HEK293 (cell line): ENCODE measurements around the gene TAF1A.

Source experiments
- CTCF ChIA-PET: fragments of 350-600 bp; formaldehyde crosslinking; extraction: SDS; loops from one replicate; lab custom pipeline; 2021; ENCODE audit warnings: antibody characterized with exemption; lab: Yijun Ruan, JAX
- POLR2A ChIA-PET: fragments of 300-600 bp; formaldehyde crosslinking; extraction: SDS; loops from one replicate; lab custom pipeline; 2020; ENCODE audit warnings: antibody characterized with exemption, inconsistent platforms; lab: Yijun Ruan, JAX
- H3K27ac ChIP-seq: fragments of 200-500 bp; sonication (Bioruptor generic); 2 replicates; pipeline ENCODE4 v1.5.1; 2014; ENCODE audit warnings: low read depth, low read length, control low read depth, inconsistent platforms; ENCODE audit errors: extremely low read depth
- H3K36me3 ChIP-seq, 2 experiments: fragments of 200-500 bp in 1 of 2; sonication (Bioruptor generic) in 1 of 2; 1 replicate in 1 of 2; 2 replicates in 1 of 2; pipeline ENCODE4 v1.5.1; 2014 to 2017; ENCODE audit warnings: inconsistent platforms in 2 of 2, low read length in 2 of 2; ENCODE audit not compliant: control insufficient read depth in 2 of 2, insufficient read depth in 1 of 2
- H3K4me1 ChIP-seq: fragments of 200-500 bp; sonication (Bioruptor generic); 2 replicates; pipeline ENCODE4 v1.5.1; 2014; ENCODE audit warnings: mild to moderate bottlenecking, low read length, inconsistent platforms; ENCODE audit not compliant: control insufficient read depth, insufficient read depth
- H3K4me3 ChIP-seq: 2 replicates; pipeline ENCODE4 v1.5.1; 2011; ENCODE audit warnings: low read depth, mild to moderate bottlenecking, control low read depth, low read length, moderate library complexity
- H3K9me3 ChIP-seq: fragments of 200-500 bp; sonication (Bioruptor generic); 2 replicates; pipeline ENCODE4 v1.5.1; 2014; ENCODE audit warnings: low read depth, low read length, inconsistent platforms; ENCODE audit not compliant: control insufficient read depth, insufficient read depth
- HIC1 ChIP-seq: fragments of 450-650 bp; formaldehyde crosslinking; IDR thresholded peaks from 2 replicates; pipeline ENCODE4 v1.5.1; 2016; ENCODE audit warnings: missing biosample characterization, missing genetic modification characterization
- HOXD13 ChIP-seq: sonication (generic); formaldehyde crosslinking; IDR thresholded peaks from 2 replicates; pipeline ENCODE4 v1.8.0; 2022; ENCODE audit warnings: missing genetic modification reagents, borderline replicate concordance
- MYNN ChIP-seq: fragments of 450-650 bp; formaldehyde crosslinking; IDR thresholded peaks from 2 replicates; pipeline ENCODE4 v1.5.1; 2016; ENCODE audit warnings: missing biosample characterization, missing genetic modification characterization, borderline replicate concordance
- MZF1 ChIP-seq: fragments of 450-650 bp; formaldehyde crosslinking; IDR thresholded peaks from 2 replicates; pipeline ENCODE4 v1.5.1; 2017; ENCODE audit warnings: missing biosample characterization, missing genetic modification characterization, borderline replicate concordance
- PATZ1 ChIP-seq: fragments of 450-650 bp; formaldehyde crosslinking; IDR thresholded peaks from 2 replicates; pipeline ENCODE4 v1.5.1; 2016; ENCODE audit warnings: missing biosample characterization, missing genetic modification characterization
- PRDM10 ChIP-seq: fragments of 450-650 bp; formaldehyde crosslinking; IDR thresholded peaks from 2 replicates; pipeline ENCODE4 v1.5.1; 2016; ENCODE audit warnings: missing biosample characterization, missing genetic modification characterization
- PRDM6 ChIP-seq: fragments of 450-650 bp; formaldehyde crosslinking; IDR thresholded peaks from 2 replicates; pipeline ENCODE4 v1.5.1; 2017; ENCODE audit warnings: missing biosample characterization, missing genetic modification characterization
- SALL2 ChIP-seq: fragments of 450-650 bp; formaldehyde crosslinking; IDR thresholded peaks from 2 replicates; pipeline ENCODE4 v1.5.0; 2017; ENCODE audit warnings: missing biosample characterization, mild to moderate bottlenecking, missing genetic modification characterization, borderline replicate concordance
- ZBTB48 ChIP-seq: fragments of 450-650 bp; formaldehyde crosslinking; IDR thresholded peaks from 2 replicates; pipeline ENCODE4 v1.5.1; 2016; ENCODE audit warnings: missing biosample characterization, missing genetic modification characterization
- ZFP37 ChIP-seq: fragments of 450-650 bp; formaldehyde crosslinking; IDR thresholded peaks from 2 replicates; pipeline ENCODE4 v1.5.1; 2016; ENCODE audit warnings: missing biosample characterization, missing genetic modification characterization
- ZNF133 ChIP-seq: fragments of 450-650 bp; formaldehyde crosslinking; IDR thresholded peaks from 2 replicates; pipeline ENCODE4 v1.5.1; 2016; ENCODE audit warnings: missing biosample characterization, missing genetic modification characterization
- ZNF223 ChIP-seq: fragments of 450-650 bp; formaldehyde crosslinking; IDR thresholded peaks from 2 replicates; pipeline ENCODE4 v1.5.1; 2016; ENCODE audit warnings: missing biosample characterization, missing genetic modification characterization
- ZNF48 ChIP-seq: fragments of 450-650 bp; formaldehyde crosslinking; IDR thresholded peaks from 2 replicates; pipeline ENCODE4 v1.5.1; 2016; ENCODE audit warnings: missing biosample characterization, missing genetic modification characterization
- ZNF560 ChIP-seq: fragments of 450-650 bp; formaldehyde crosslinking; IDR thresholded peaks from 2 replicates; pipeline ENCODE4 v1.5.1; 2017; ENCODE audit warnings: missing biosample characterization, missing genetic modification characterization, borderline replicate concordance
- ZNF664 ChIP-seq: fragments of 450-650 bp; formaldehyde crosslinking; IDR thresholded peaks from 2 replicates; pipeline ENCODE4 v1.5.1; 2016; ENCODE audit warnings: missing biosample characterization, missing genetic modification characterization
- ZNF677 ChIP-seq: fragments of 450-650 bp; IDR thresholded peaks from 2 replicates; pipeline ENCODE4 v1.5.0; 2018; ENCODE audit warnings: missing biosample characterization, mild to moderate bottlenecking, missing genetic modification characterization, moderate library complexity
- ZNF776 ChIP-seq: fragments of 450-650 bp; formaldehyde crosslinking; IDR thresholded peaks from 2 replicates; pipeline ENCODE4 v1.5.0; 2017; ENCODE audit warnings: missing biosample characterization, missing genetic modification characterization, borderline replicate concordance
- ZSCAN16 ChIP-seq: fragments of 450-650 bp; formaldehyde crosslinking; IDR thresholded peaks from 2 replicates; pipeline ENCODE4 v1.5.1; 2016; ENCODE audit warnings: missing biosample characterization, missing genetic modification characterization

The TAF1A gene

GRCh38 chr1:222586842-222587241 is 2.9 kb downstream of the TAF1A start:
- POLR2A ChIA-PET, result no interaction called here
- Histone ChIP-seq H3K36me3 (peaks cover 29 to 47% of the 10 kb centered on the region in 2 experiments), H3K27ac (no peak overlapping the region), H3K9me3 (no peaks in the 10 kb centered on the region), H3K4me3 (no peak overlapping the region)
- CTCF ChIA-PET, result interaction anchor here (0.7 kb wide), 1 partner anchor 138 kb away, joined by 3 read pairs; no protein-coding TSS in a partner anchor
- no peak for TF ChIP-seq ZFP37 (tag by site-specific recombination)
- TF ChIP-seq ZNF48 (tag by site-specific recombination), result no peak
- TF ChIP-seq MYNN (tag by site-specific recombination), result no peak
- no peak for TF ChIP-seq ZNF664 (tag by site-specific recombination)
- TF ChIP-seq ZNF677 (tag by site-specific recombination), result no peak
- no peak for TF ChIP-seq ZBTB48 (tag by site-specific recombination)
- no peak for TF ChIP-seq MZF1
- TF ChIP-seq ZNF133, result no peak
- TF ChIP-seq PRDM10 (tag by site-specific recombination), result no peak
- no peak for TF ChIP-seq PATZ1 (tag by site-specific recombination)
- TF ChIP-seq SALL2, result no peak
- no peak for TF ChIP-seq ZNF560 (tag by site-specific recombination)
- no peak for TF ChIP-seq ZNF776 (tag by site-specific recombination)
- TF ChIP-seq, all 188 proteins: peak for 0
- no peaks in the 10 kb centered on the region for H3K4me1 ChIP-seq

GRCh38 chr1:222583079-222583478 is 6.7 kb downstream of the TAF1A start:
- no peaks in the 10 kb centered on the region for H3K9me3 ChIP-seq
- ChIA-PET POLR2A (interaction anchor here (0.6 kb wide), 1 partner anchor 61 kb away, joined by 3 read pairs; no protein-coding TSS in a partner anchor), CTCF (no interaction called here)
- H3K4me3 ChIP-seq, result no peak overlapping the region
- no peak overlapping the region for H3K27ac ChIP-seq
- H3K4me1 ChIP-seq, result no peaks in the 10 kb centered on the region
- no peak for TF ChIP-seq HOXD13 (CRISPR knock-in tag)
- TF ChIP-seq ZNF223 (tag by site-specific recombination), result no peak
- TF ChIP-seq ZSCAN16, result no peak
- peaks cover 27 to 52% of the 10 kb centered on the region in 2 experiments for H3K36me3 ChIP-seq

GRCh38 chr1:222582099-222582774 is 7.5 kb downstream of the TAF1A start:
- Histone ChIP-seq H3K4me3 (no peak overlapping the region), H3K27ac (no peak overlapping the region), H3K9me3 (no peaks in the 10 kb centered on the region), H3K4me1 (no peaks in the 10 kb centered on the region), H3K36me3 (peaks cover 22 to 50% of the 10 kb centered on the region in 2 experiments)
- CTCF ChIA-PET, result interaction anchor here (2.3 kb wide), 1 partner anchor 117 kb away, joined by 9 read pairs; no protein-coding TSS in a partner anchor
- POLR2A ChIA-PET, result no interaction called here
- TF ChIP-seq PRDM6 (tag by site-specific recombination), result peak; percentile 67
- peak; percentile 76 for TF ChIP-seq HIC1
